K562 (cell line): Measurements from ENCODE around the gene RGS3. TPM values are rescaled to one million over a fixed set of nuclear protein-coding genes. Genes with fewer than 3 reads are reported as not detected.

ENCODE experiments used
- CTCFL ChIP-seq: IDR thresholded peaks from 2 replicates; pipeline ENCODE4 v1.6.1; 2011; ENCODE audit warnings: borderline replicate concordance, low read depth, mild to moderate bottlenecking, moderate library complexity, low read length; ENCODE audit not compliant: insufficient read depth, poor library complexity, severe bottlenecking
- HNRNPL ChIP-seq: fragments of 200-400 bp; formaldehyde crosslinking; IDR thresholded peaks from 2 replicates; pipeline ENCODE4 v1.6.1; 2017; ENCODE audit warnings: low read depth, mild to moderate bottlenecking, low read length
- IRF2 ChIP-seq: sonication (generic); formaldehyde crosslinking; IDR thresholded peaks from 2 replicates; pipeline ENCODE4 v1.8.1; 2022; ENCODE audit warnings: mild to moderate bottlenecking, missing genetic modification reagents
- MCM3 ChIP-seq: fragments of 450-650 bp; IDR thresholded peaks from 2 replicates; pipeline ENCODE4 v1.6.1; 2016
- NR3C1 ChIP-seq: sonication (generic); formaldehyde crosslinking; IDR thresholded peaks from 2 replicates; pipeline ENCODE4 v1.8.1; 2022; ENCODE audit warnings: missing genetic modification reagents
- PHTF2 ChIP-seq: fragments of 250-450 bp; sonication (Bioruptor Pico); IDR thresholded peaks from 2 replicates; pipeline ENCODE4 v1.5.0; 2021; ENCODE audit warnings: mild to moderate bottlenecking
- RAD21 ChIP-seq, 2 experiments: fragments of 250-450 bp in 1 of 2; fragments of 450-650 bp in 1 of 2; sonication (Bioruptor Pico) in 1 of 2; formaldehyde crosslinking in 1 of 2; IDR thresholded peaks in 1 of 2; conservative IDR thresholded peaks in 1 of 2; 2 replicates each; pipeline versions ENCODE4 v1.4.0 to v1.8.0; 2020 to 2022; ENCODE audit warnings: mild to moderate bottlenecking in 2 of 2, moderate library complexity in 1 of 2
- SMC3 ChIP-seq: conservative IDR thresholded peaks from 2 replicates; pipeline ENCODE4 v1.6.1; 2011; ENCODE audit warnings: low read depth, low read length, improper control_type of control experiment; ENCODE audit not compliant: insufficient read depth
- SRSF7 ChIP-seq: fragments of 200-400 bp; formaldehyde crosslinking; optimal IDR thresholded peaks from 2 replicates; pipeline ENCODE3; 2017; ENCODE audit warnings: mild to moderate bottlenecking, low read depth, low read length
- ZFP30 ChIP-seq: fragments of 250-450 bp; sonication (Bioruptor Pico); IDR thresholded peaks from 2 replicates; pipeline ENCODE4 v1.8.0; 2022; ENCODE audit warnings: moderate library complexity, mild to moderate bottlenecking, inconsistent platforms, borderline replicate concordance
- ZNF146 ChIP-seq: IDR thresholded peaks from one replicate; pipeline ENCODE4 v1.6.1; 2018; ENCODE audit warnings: missing compliant biosample characterization; ENCODE audit not compliant: unreplicated experiment
- ZNF77 ChIP-seq: fragments of 250-450 bp; sonication (Bioruptor Pico); IDR thresholded peaks from 2 replicates; pipeline ENCODE4 v1.5.0; 2020
- polyA plus RNA-seq, 8 experiments: library from polyadenylated mRNA; depleted of rRNA in 4 of 8; stranded (reverse) in 5 of 8; unstranded in 3 of 8; fragments of >200 nt; fragmentation: Nextera tagmentation in 2 of 8; fragmentation: Illumina TruSeq in 1 of 8; extraction: Ambion mirVana in 2 of 8; extraction: Trizol in 1 of 8; gene quantifications; 2 replicates each; pipeline versions ENCODE4 v1.2.1 to v1.2.3, GENCODE V29; 2011 to 2014; ENCODE audit warnings: inconsistent platforms in 1 of 8, missing spikeins in 1 of 8
- total RNA-seq, 7 experiments: library from RNA; depleted of rRNA in 6 of 7; stranded (reverse); fragments of >200 nt in 6 of 7; fragmentation: Illumina TruSeq in 2 of 7; extraction: Trizol in 2 of 7; gene quantifications; 2 replicates each; pipeline versions ENCODE4 v1.2.1 to v1.2.3, GENCODE V29; 2011 to 2021; ENCODE audit warnings: low replicate concordance in 1 of 7
- TF ChIP-seq, protein P1 (sequence below): sonication (generic); formaldehyde crosslinking; IDR thresholded peaks from 2 replicates; pipeline ENCODE4 v1.8.0; 2022; ENCODE audit warnings: mild to moderate bottlenecking, low read depth, missing genetic modification reagents
- TF ChIP-seq, protein P2 (sequence below): sonication (generic); formaldehyde crosslinking; IDR thresholded peaks from 2 replicates; pipeline ENCODE4 v1.8.0; 2022; ENCODE audit warnings: missing genetic modification reagents, mild to moderate bottlenecking, borderline replicate concordance
- TF ChIP-seq, protein P3 (sequence below), 3 experiments: IDR thresholded peaks in 2 of 3; conservative IDR thresholded peaks in 1 of 3; 2 replicates each; pipeline ENCODE4 v1.5.1; 2011 to 2012; ENCODE audit warnings: low read length in 3 of 3, mild to moderate bottlenecking in 3 of 3, control low read depth in 2 of 3, improper control_type of control experiment in 1 of 3, inconsistent platforms in 1 of 3, low read depth in 1 of 3, mixed read lengths in 1 of 3, moderate library complexity in 1 of 3; ENCODE audit not compliant: insufficient read depth in 2 of 3

The RGS3 gene
- total and polyA plus RNA-seq, 9 of the 15 experiments (the other 6 are each of a cell fraction or from before 2014, with no cell fraction given): 0.08 to 2.9 (median 0.95) TPM

DNA sequence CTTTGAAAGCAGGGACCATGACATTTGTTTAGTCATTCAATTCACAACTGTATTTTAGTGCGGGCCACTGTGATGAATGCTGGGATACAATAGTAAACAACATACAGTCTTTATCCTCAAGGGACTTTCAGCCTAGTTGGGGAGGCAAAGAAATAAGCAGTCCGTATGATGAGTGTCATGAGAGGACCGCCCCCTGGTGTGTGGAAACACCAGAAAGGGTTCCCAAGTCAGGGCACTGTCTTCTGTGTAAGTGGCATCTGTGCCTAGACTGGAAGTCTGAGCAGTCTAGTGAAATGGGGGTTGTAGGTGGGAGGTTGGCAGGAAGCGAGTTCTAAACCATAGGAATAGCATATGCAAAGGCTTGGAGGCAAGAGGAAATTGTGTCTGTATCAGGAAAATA lies 46.2 kb upstream of the RGS3 start (continued):
- TF ChIP-seq IRF2 (no peak), ZFP30 (no peak), SMC3 (0 out of 2 replicates have a peak, but pooled peaks have one; percentile 22), CTCFL (peak; percentile 44), SRSF7 (no peak), MCM3 (no peak), ZNF146 (no peak), NR3C1 (CRISPR knock-in tag) (no peak), PHTF2 (no peak), ZNF77 (CRISPR knock-in tag) (no peak), RAD21 (CRISPR knock-in tag; conservative IDR thresholded peaks at IDR 0.05 in 1 of 2, IDR thresholded peaks at IDR 0.05 in 1 of 2) (peak; percentile 11 to 44; a peak in 1 of 4 replicates), HNRNPL (no peak)
- TF ChIP-seq, protein P1, sequence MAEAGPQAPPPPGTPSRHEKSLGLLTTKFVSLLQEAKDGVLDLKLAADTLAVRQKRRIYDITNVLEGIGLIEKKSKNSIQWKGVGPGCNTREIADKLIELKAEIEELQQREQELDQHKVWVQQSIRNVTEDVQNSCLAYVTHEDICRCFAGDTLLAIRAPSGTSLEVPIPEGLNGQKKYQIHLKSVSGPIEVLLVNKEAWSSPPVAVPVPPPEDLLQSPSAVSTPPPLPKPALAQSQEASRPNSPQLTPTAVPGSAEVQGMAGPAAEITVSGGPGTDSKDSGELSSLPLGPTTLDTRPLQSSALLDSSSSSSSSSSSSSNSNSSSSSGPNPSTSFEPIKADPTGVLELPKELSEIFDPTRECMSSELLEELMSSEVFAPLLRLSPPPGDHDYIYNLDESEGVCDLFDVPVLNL (CRISPR knock-in tag): no peak
- TF ChIP-seq, protein P2, sequence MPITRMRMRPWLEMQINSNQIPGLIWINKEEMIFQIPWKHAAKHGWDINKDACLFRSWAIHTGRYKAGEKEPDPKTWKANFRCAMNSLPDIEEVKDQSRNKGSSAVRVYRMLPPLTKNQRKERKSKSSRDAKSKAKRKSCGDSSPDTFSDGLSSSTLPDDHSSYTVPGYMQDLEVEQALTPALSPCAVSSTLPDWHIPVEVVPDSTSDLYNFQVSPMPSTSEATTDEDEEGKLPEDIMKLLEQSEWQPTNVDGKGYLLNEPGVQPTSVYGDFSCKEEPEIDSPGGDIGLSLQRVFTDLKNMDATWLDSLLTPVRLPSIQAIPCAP (CRISPR knock-in tag): no peak
- TF ChIP-seq, protein P3, sequence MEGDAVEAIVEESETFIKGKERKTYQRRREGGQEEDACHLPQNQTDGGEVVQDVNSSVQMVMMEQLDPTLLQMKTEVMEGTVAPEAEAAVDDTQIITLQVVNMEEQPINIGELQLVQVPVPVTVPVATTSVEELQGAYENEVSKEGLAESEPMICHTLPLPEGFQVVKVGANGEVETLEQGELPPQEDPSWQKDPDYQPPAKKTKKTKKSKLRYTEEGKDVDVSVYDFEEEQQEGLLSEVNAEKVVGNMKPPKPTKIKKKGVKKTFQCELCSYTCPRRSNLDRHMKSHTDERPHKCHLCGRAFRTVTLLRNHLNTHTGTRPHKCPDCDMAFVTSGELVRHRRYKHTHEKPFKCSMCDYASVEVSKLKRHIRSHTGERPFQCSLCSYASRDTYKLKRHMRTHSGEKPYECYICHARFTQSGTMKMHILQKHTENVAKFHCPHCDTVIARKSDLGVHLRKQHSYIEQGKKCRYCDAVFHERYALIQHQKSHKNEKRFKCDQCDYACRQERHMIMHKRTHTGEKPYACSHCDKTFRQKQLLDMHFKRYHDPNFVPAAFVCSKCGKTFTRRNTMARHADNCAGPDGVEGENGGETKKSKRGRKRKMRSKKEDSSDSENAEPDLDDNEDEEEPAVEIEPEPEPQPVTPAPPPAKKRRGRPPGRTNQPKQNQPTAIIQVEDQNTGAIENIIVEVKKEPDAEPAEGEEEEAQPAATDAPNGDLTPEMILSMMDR (IDR thresholded peaks at IDR 0.05 in 2 of 3, conservative IDR thresholded peaks at IDR 0.05 in 1 of 3; ENCODE audit: insufficient read depth in 2 of 3, low read depth in 1 of 3, low read length in 3 of 3): peak in 2 of 3 experiments; percentile 34 to 42; a peak in 3 of 6 replicates
